SK-N-MC (cell line): ENCODE data around the gene XIAP.

Experiments
- EZH2 ChIP-seq: fragments of 200-600 bp; sonication (generic); IDR thresholded peaks from one replicate; pipeline ENCODE4 v1.6.1; 2017; ENCODE audit warnings: antibody characterized with exemption
- FOXP2 ChIP-seq: optimal IDR thresholded peaks from 2 replicates; pipeline ENCODE3; 2011; ENCODE audit warnings: mild to moderate bottlenecking, moderate library complexity; ENCODE audit not compliant: insufficient read depth; ENCODE audit errors: extremely low read length, control extremely low read depth
- POLR2AphosphoS5 ChIP-seq: IDR thresholded peaks from 2 replicates; pipeline ENCODE4 v1.6.1; 2012; ENCODE audit warnings: mild to moderate bottlenecking, low read depth, low read length, borderline replicate concordance

DNA sequence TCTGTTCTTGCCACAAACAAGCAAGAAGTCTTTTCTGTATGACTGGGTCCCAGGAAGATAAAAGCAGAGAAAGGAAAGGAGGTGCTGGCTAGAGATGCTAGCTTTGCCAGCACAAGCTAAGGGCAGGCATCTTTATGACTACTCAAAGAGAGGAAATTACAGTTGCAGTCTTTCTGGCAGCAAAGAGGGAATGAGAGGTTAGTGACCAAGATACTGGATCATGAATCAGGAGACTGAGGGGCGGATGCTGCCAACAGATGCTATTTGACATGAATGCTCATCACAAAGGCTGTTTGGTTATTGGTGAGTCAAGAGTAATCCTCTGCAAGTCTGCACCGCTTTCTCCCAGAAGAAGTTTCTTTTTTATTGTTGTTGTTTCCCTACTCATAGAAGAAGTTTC is 5.5 kb upstream of the XIAP start:
- TF ChIP-seq EZH2: no peak
- no peak for TF ChIP-seq POLR2AphosphoS5
- TF ChIP-seq FOXP2: no peak
